Activated CD8-positive, alpha-beta memory T cell treated with anti-CD3 and anti-CD28 coated beads for 24 hours (primary cell): ENCODE results near the gene GABRB1.

Experiments
- DNase-seq: peaks from one replicate; pipeline ENCODE4 v3.0.0-alpha.2; 2020

The GABRB1 gene

DNA sequence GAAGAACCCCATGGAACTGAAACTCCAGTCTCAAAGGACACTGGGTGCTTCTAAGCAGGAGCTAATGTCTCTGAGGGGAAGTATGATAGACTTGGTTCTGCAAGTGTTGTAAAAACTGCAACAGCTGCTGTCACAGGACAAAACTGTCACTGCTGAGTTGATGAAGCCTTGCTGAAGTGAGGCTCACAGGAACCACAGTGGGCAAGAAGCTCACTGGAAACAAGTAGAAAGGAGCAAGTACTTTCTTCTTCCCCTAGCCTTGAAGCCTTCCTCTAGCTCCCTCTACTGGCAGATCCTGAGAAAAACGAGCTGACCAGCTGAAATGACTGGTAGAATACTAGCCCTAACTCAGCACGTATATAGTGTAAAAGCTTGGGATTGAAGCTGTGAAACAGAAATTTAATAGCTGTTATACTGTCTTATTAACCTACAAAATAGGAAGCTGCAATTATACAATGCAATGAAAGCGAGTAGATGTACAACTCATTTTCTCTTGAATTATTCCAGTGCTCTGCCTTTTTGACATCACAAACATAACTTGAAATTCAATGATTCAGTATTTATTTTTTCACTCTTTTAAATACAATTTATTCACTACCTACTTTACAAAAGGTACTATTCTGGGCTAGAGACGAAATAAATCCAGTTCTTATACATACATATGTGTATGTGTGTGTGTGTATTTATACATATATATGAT lies 91.4 kb downstream of the GABRB1 start:
- peak; percentile 56 for DNase-seq

GRCh38 chr4:47128991-47129390 lies 97.6 kb downstream of the GABRB1 start:
- no peak for DNase-seq

- no peak for DNase-seq
Observed at GRCh38 chr4:47135210-47135609, 103.8 kb downstream of the GABRB1 start.

DNA sequence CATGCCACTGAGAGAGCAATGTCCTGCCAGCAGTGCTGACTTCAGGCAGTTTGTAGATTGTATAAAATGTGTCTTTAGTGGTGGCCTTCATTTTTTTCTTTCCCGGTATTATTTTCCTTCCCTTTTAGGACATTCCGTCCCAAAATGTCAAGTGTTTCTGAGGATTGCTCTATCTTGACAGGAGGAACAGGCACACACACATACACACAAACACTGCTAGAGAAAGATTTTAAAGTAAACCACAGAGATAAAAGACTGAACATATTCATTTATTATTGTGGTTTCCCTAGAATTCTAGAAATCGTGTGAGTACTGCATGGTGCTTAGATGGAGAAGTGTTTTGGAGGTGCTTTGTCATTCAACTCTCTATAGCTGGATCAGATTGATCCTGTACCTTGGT lies 111.9 kb downstream of the GABRB1 start:
- no peak for DNase-seq

DNA sequence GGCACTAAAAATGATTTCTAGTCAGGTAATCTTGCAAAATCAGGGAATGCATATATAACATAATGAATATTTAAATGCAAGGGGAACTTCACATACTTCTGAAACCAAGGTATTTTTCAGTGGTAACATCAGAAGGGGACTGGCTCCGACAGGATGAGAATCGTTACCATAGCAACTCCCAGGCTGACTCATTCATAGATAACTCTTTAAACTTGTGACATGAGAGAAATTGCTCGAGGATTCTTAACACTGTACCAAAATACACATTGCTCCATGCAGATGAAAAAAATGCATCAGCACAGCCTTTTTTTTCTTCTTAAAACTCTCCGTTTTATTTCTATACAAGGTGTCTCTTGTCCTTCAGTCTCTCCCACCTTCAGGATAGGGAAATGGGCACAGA lies 114.3 kb downstream of the GABRB1 start:
- DNase-seq = no peak

GRCh38 chr4:47154816-47155370 lies 123.5 kb downstream of the GABRB1 start:
- DNase-seq = no peak

DNA sequence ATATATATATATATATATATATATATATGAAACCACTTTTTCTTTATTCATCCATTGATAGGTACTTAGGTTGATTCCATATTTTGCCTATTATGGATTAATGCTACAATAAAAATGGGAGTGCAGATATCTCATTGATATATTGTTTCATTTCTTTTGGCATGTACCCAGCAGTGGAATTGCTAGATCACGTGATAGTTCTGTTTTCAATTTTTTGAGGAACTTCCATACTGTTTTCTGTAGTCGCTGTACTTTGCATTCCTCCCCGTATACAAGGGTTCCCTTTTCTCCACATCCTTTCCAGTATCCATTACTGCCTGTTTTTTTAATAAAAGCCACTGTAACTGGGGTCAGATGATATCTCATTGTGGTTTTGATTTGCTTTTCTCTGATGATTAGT lies 124.6 kb downstream of the GABRB1 start:
- DNase-seq = no peak

DNA sequence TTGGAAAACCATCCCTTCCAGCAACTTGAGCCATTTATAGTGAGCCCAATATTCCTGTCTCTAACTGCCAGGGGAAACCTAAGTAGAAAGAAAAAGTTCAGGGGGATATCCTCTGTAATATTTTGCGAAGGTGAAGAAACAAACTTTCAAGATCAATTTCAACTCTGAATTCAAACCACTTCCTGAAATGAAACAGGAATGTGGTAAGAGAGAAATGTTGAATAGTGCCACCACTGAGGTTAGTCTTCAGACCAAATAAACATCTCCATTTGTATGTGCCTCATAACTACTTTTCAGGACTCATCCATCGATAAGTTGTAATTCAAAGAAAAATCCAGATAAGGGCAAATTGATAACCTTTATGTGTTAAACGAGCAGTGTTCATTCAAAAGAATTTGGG lies 128.7 kb downstream of the GABRB1 start:
- no peak for DNase-seq

- no peak for DNase-seq
Observed at GRCh38 chr4:47167081-47168035, 136.0 kb downstream of the GABRB1 start.

DNA sequence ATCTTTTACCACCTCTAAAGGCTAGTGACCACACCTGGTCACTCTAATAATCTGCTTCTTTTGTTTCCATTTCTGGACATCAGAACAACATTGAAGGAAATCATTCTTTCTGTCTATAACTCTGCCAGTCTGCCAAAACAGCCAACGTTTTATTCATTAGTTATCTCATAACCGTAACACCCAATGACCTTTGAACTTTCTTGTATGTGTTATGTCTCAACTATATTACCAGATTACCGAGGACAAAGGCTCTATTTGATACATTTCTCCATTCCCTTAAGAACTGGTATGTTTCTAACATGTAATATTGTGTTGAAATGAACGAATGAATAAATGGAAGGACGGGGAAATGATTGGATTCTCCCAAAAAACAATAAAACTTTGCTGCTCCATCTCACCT lies 152.7 kb downstream of the GABRB1 start:
- no peak for DNase-seq

GRCh38 chr4:47185761-47186160 lies 154.4 kb downstream of the GABRB1 start:
- no peak for DNase-seq

DNA sequence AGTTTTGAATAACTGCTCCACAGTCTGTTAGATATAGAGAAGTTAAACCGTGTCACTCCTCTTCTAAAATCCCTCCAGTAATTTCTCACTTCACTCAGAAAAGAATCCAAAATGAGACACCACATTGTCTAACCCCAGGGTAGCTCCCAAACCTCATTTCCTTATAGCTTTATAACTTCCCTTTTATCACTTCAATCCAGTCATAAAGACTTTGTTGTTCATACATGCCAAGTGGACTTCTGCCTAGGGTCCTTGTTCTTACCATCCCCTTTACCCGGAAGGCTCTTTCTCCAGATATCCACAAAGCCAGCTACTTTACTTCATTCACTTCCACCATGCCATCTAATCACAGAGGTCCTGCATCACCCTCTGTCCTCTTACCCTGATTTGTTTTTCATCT lies 156.2 kb downstream of the GABRB1 start:
- DNase-seq = no peak

DNA sequence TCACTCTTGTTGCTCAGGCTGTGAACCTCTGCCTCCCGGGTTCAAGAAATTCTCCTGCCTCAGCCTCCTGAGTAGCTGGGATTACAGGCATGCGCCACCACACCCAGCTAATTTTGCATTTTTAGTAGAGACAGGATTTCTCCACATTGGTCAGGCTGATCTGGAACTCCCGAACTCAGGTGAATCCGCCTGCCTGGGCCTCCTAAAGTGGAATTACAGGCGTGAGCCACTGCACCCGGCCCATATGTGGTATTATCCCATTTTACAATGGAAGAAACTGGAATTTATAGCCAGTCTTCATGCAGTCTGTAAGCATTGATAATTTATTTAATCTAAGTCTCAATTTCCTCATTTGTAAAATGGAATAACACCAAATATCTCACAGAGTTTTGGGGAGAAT lies 161.8 kb downstream of the GABRB1 start:
- DNase-seq = no peak

DNA sequence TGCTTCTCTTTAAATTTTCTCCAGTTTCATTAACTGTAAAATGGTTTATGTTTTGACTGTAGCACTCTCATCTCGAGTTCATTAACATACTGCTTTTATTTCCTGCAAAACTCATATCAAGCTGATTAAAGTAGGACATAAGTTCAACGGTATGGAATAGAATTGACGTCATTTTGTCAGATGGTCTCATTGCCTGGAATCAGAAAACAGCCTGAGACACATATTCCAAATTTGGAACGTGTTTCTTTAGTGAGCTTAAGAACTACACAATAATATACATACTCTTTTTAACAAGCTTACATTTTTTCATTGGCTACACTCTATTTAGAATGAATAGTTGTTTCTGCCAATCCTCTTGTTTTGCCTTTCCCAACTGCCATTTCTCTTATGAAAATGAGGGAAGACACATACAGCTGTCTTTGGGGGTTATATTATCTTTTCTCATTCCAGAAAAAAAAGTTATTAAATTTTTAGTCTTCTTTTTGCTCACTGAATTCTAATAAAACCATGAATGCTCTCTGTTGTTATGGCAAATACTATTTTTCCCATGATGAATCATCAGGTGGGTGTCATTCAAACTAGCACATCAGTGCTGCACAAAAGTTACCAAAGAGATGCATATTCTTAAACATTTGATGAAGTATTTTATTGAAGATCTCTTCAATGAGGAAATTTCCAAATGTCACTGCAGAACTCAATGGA lies 162.8 kb downstream of the GABRB1 start:
- no peak for DNase-seq

DNA sequence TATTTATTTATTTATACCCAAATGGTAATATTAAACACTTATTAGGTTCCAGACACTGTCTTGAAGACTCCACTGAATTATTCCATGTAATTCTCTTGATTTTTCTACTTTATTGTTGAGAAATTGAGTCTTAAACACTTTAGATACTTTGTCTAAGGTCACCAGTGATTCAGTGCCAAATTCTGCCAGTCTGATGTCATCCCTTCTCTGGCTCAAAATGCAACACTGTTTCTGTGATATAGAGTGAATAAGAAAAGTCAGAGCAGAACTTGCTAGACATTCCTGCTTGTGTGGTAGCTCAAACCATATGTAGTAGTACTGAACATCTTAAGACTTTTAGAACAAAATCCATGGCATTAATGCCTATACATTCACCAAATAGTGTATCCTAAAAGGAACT lies 164.3 kb downstream of the GABRB1 start:
- no peak for DNase-seq

DNA sequence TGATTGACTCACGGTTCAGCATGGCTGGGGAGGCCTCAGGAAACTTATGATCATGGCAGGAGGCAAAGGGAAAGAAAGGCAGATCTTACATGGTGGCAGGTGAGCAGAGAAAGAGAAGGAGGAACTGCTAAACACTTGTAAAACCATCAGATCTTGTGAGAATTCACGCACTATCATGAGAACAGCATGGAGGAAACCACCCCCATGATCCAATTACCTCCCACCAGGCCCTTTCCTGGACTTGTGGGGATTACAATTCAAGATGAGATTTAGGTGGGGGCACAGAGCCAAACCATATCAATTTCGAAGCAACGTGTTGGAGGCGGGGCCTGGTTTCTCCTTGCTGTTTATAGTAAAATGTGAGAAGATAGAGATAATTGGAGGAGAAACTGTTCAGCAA lies 167.4 kb downstream of the GABRB1 start:
- no peak for DNase-seq

- DNase-seq = no peak
Observed at GRCh38 chr4:47203593-47203992, 172.2 kb downstream of the GABRB1 start.

GRCh38 chr4:47207555-47207954 lies 176.2 kb downstream of the GABRB1 start:
- no peak for DNase-seq

DNA sequence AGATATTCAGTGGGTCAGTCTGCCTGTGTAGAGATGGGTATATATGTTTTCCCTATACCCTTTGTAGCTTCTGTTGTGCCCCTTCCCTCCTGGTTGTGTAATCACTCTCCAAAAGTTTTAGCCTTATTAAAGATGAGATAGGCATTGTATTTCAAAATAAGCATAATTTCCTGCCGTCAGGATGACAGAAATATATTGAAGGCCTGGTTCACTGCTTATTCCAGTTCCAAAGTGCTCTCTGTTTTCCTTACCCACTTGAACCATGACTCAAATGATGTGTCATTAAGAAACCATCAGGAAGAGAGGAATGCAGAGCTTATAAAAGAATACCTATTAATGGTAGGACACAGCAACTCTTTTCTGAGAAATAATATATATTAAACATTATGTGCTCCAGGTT lies 178.5 kb downstream of the GABRB1 start:
- no peak for DNase-seq

DNA sequence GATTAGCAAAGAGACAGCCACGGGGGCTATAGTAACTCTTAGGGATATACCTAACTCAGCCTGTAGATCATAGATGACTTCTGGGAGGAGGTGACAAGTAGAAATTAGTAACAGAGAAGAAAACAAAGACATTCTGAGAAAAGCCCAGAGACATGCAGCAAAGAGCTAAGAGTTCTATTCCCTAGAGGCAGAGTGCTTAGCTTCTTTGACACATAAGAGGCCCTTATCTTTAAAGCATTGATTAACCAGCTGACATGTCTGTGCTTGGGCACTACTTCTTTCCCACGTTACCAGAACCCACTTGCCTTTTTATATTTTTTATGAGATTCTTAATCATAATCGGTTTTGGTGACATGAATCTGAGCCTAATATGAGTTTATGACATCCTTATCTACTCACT lies 179.5 kb downstream of the GABRB1 start:
- no peak for DNase-seq

- DNase-seq = no peak
Observed at GRCh38 chr4:47213106-47213505, 181.7 kb downstream of the GABRB1 start.

DNA sequence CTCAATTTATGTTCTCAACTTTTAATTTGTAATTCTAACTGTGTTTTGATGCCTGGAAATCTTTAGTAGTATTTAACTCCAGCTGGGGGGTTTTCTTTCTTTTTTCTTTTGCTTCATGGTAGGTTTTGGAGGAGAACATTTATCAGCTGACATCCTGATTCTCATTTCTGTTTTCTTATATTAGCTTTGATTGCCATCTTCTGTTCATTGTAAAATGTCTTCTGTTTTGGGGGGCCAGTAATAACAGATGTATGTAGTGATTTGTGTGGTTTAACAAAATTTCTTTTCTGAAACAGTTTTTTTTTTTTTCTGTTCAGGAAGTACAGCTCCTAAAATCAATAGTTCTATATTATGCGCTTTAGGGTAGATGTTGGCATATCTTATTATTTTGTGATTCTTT lies 182.2 kb downstream of the GABRB1 start:
- no peak for DNase-seq

DNA sequence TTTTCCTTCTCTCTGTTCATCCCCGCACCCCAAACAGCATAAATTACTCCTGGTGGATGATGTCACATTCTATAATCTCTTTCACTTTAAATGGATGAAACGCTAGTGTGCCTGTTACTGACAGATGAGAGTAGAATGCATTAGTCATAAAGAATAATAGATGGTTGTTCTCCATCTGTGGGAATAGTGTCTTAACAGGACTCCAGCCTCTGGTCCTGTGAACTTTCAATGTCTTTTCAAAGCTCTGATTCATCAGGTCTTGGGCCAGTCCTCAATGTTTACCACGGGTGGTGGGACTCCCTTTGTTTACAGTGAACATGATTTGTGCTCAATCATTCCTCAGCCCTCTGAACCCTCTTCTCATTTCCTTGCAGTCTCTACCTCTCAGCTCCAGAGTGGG lies 182.6 kb downstream of the GABRB1 start:
- DNase-seq = no peak
